Fibroblast of villous mesenchyme (primary cell): Measurements from ENCODE around the gene SH2D4B. TPM values are rescaled to one million over a fixed set of nuclear protein-coding genes. Genes with fewer than 3 reads are reported as not detected.
A peak's percentile ranks its signal among the peaks of the same experiment; 100 is the strongest.

Source experiments
- DNase-seq: peaks from one replicate; pipeline ENCODE4 v3.0.0-alpha.2; 2010; ENCODE audit warnings: low read depth
- H3K4me3 ChIP-seq: 2 replicates; pipeline ENCODE4 v1.5.1; 2011; ENCODE audit warnings: low read depth, mild to moderate bottlenecking, low read length
- CTCF ChIP-seq: IDR thresholded peaks from 2 replicates; pipeline ENCODE4 v1.5.1; 2012; ENCODE audit warnings: low read depth, mild to moderate bottlenecking, low read length; ENCODE audit not compliant: insufficient read depth
- total RNA-seq: library from RNA; depleted of rRNA; stranded (reverse); fragments of >200 nt; gene quantifications from 2 replicates; pipeline ENCODE4 v1.2.3, GENCODE V29; 2012

The SH2D4B gene
- total RNA-seq, 1 donor = not detected

- DNase-seq = no peak
- no peak overlapping the region for H3K4me3 ChIP-seq
- no peak for TF ChIP-seq CTCF
Observed at GRCh38 chr10:80660736-80661135, 123.0 kb downstream of the SH2D4B start.

GRCh38 chr10:80661526-80661925, 123.8 kb downstream of the SH2D4B start:
- TF ChIP-seq CTCF = no peak
- no peak for DNase-seq
- no peak overlapping the region for H3K4me3 ChIP-seq

- DNase-seq = peak; percentile 80
- peak overlapping the region; percentile 42 for H3K4me3 ChIP-seq
- TF ChIP-seq CTCF = peak; percentile 91
Observed at GRCh38 chr10:80662429-80663261, 124.9 kb downstream of the SH2D4B start.

GRCh38 chr10:80664071-80664680, 126.5 kb downstream of the SH2D4B start:
- peak; percentile 92 for TF ChIP-seq CTCF
- H3K4me3 ChIP-seq = no peak overlapping the region
- peak; percentile 51 for DNase-seq

GRCh38 chr10:80669485-80669884, 131.8 kb downstream of the SH2D4B start:
- DNase-seq = no peak
- no peak overlapping the region for H3K4me3 ChIP-seq
- TF ChIP-seq CTCF = no peak

GRCh38 chr10:80670774-80671173, 133.1 kb downstream of the SH2D4B start:
- H3K4me3 ChIP-seq = no peak overlapping the region
- TF ChIP-seq CTCF = no peak

More at GRCh38 chr10:80670774-80671173, 133.1 kb downstream of the SH2D4B start:
- DNase-seq = no peak
